IMR-90 (cell line): Measurements from ENCODE around the gene OSBP2. TPM values are rescaled to one million over a fixed set of nuclear protein-coding genes. Genes with fewer than 3 reads are reported as not detected.

Experiments
- ATAC-seq: fragments of 200-7000 bp; cut with Tn5 transposase; 2 replicates; pipeline ENCODE4 v1.9.1; 2020; ENCODE audit warnings: low read depth, mild to moderate bottlenecking, moderate library complexity
- BruUV-seq: library from RNA; stranded (reverse); fragments of 400-500 nt; replicated peaks from 2 replicates; lab custom pipeline; 2021; lab: Mats Ljungman, UMichigan
- CTCF ChIA-PET: fragments of 300-600 bp; formaldehyde crosslinking; extraction: SDS; loops from one replicate; lab custom pipeline; 2021; ENCODE audit warnings: antibody characterized with exemption; lab: Yijun Ruan, JAX
- POLR2A ChIA-PET: fragments of 300-600 bp; sonication (Branson Sonifier 250); formaldehyde crosslinking; loops from one replicate; lab custom pipeline; 2022; ENCODE audit warnings: antibody characterized with exemption; ENCODE audit not compliant: unreplicated experiment; lab: Charles Lee
- DNase-seq: peaks from one replicate; pipeline ENCODE4 v3.0.0; 2013
- H2AFZ ChIP-seq: replicated peaks from 2 replicates; pipeline ENCODE3; 2013; ENCODE audit warnings: low read length, mild to moderate bottlenecking; ENCODE audit not compliant: poor library complexity
- H2AK5ac ChIP-seq: 2 replicates; pipeline ENCODE4 v1.6.1; 2013; ENCODE audit warnings: low read depth, low read length, inconsistent platforms
- H2AK9ac ChIP-seq: replicated peaks from 2 replicates; pipeline ENCODE3; 2013; ENCODE audit warnings: mild to moderate bottlenecking, low read depth, low read length, moderate library complexity; ENCODE audit not compliant: poor library complexity
- H2BK120ac ChIP-seq: 2 replicates; pipeline ENCODE4 v1.6.1; 2013; ENCODE audit warnings: low read depth, low read length, inconsistent platforms
- H2BK15ac ChIP-seq: 3 replicates; pipeline ENCODE4 v1.6.1; 2013; ENCODE audit warnings: low read depth, low read length, inconsistent platforms
- H2BK20ac ChIP-seq: 2 replicates; pipeline ENCODE4 v1.6.1; 2013; ENCODE audit warnings: low read depth, mild to moderate bottlenecking, inconsistent platforms, low read length, moderate library complexity
- H2BK5ac ChIP-seq: 2 replicates; pipeline ENCODE4 v1.6.1; 2013; ENCODE audit warnings: mild to moderate bottlenecking, low read depth, low read length, inconsistent platforms; ENCODE audit not compliant: poor library complexity, severe bottlenecking
- H3K14ac ChIP-seq: replicated peaks from 2 replicates; pipeline ENCODE4 v1.6.1; 2013; ENCODE audit warnings: low read depth, low read length, inconsistent platforms
- H3K18ac ChIP-seq: 2 replicates; pipeline ENCODE4 v1.6.1; 2013; ENCODE audit warnings: low read depth, low read length, control low read depth
- H3K23ac ChIP-seq: 2 replicates; pipeline ENCODE4 v1.6.1; 2013; ENCODE audit warnings: low read depth, low read length, inconsistent platforms
- H3K27ac ChIP-seq: 2 replicates; pipeline ENCODE4 v1.5.1; 2013; ENCODE audit warnings: mild to moderate bottlenecking, control low read depth, low read length; ENCODE audit not compliant: insufficient read depth
- H3K27me3 ChIP-seq: 2 replicates; pipeline ENCODE4 v1.6.1; 2013; ENCODE audit warnings: low read length; ENCODE audit not compliant: control insufficient read depth, insufficient read depth
- H3K36me3 ChIP-seq: 2 replicates; pipeline ENCODE4 v1.6.1; 2013; ENCODE audit warnings: low read length, mixed read lengths; ENCODE audit not compliant: control insufficient read depth, insufficient read depth
- H3K4ac ChIP-seq: 2 replicates; pipeline ENCODE4 v1.6.1; 2013; ENCODE audit warnings: low read depth, low read length, inconsistent platforms
- H3K4me1 ChIP-seq: 2 replicates; pipeline ENCODE4 v1.6.1; 2013; ENCODE audit warnings: low read length, mixed read lengths; ENCODE audit not compliant: control insufficient read depth, insufficient read depth
- H3K4me2 ChIP-seq: 2 replicates; pipeline ENCODE4 v1.6.1; 2013; ENCODE audit warnings: low read depth, mild to moderate bottlenecking, control low read depth, low read length, moderate library complexity
- H3K4me3 ChIP-seq: 2 replicates; pipeline ENCODE4 v1.5.1; 2013; ENCODE audit warnings: low read depth, mild to moderate bottlenecking, control low read depth, low read length, moderate library complexity; ENCODE audit not compliant: insufficient read depth
- H3K56ac ChIP-seq: 2 replicates; pipeline ENCODE4 v1.6.1; 2013; ENCODE audit warnings: low read length, inconsistent platforms; ENCODE audit not compliant: insufficient read depth; ENCODE audit errors: extremely low read depth
- H3K79me1 ChIP-seq, 2 experiments: 2 replicates each; pipeline ENCODE4 v1.6.1; 2013; ENCODE audit warnings: low read length in 2 of 2, inconsistent platforms in 1 of 2, low read depth in 1 of 2
- H3K9ac ChIP-seq: 2 replicates; pipeline ENCODE4 v1.6.1; 2013; ENCODE audit warnings: low read depth, low read length, control low read depth
- H3K9me1 ChIP-seq: 2 replicates; pipeline ENCODE4 v1.6.1; 2013; ENCODE audit warnings: low read length, inconsistent platforms; ENCODE audit not compliant: insufficient read depth
- H3K9me3 ChIP-seq: 2 replicates; pipeline ENCODE4 v1.6.1; 2013; ENCODE audit warnings: low read length; ENCODE audit not compliant: control insufficient read depth, insufficient read depth
- H4K20me1 ChIP-seq: 2 replicates; pipeline ENCODE4 v1.6.1; 2013; ENCODE audit warnings: low read length, inconsistent platforms; ENCODE audit not compliant: insufficient read depth
- H4K5ac ChIP-seq: 2 replicates; pipeline ENCODE4 v1.6.1; 2013; ENCODE audit warnings: mild to moderate bottlenecking, low read depth, low read length, control low read depth
- H4K8ac ChIP-seq, 2 experiments: 2 replicates each; pipeline ENCODE4 v1.6.1; 2013; ENCODE audit warnings: low read depth in 2 of 2, low read length in 2 of 2, control low read depth in 1 of 2, inconsistent platforms in 1 of 2
- H4K91ac ChIP-seq: 2 replicates; pipeline ENCODE4 v1.6.1; 2013; ENCODE audit warnings: low read depth, low read length, inconsistent platforms; ENCODE audit not compliant: insufficient read depth
- BHLHE40 ChIP-seq: fragments of 150-350 bp; IDR thresholded peaks from 2 replicates; pipeline ENCODE4 v1.6.1; 2016; ENCODE audit warnings: mild to moderate bottlenecking, low read depth, low read length
- CEBPB ChIP-seq: IDR thresholded peaks from 2 replicates; pipeline ENCODE4 v1.6.1; 2012; ENCODE audit warnings: low read depth, low read length, improper control_type of control experiment
- CHD1 ChIP-seq: IDR thresholded peaks from 2 replicates; pipeline ENCODE4 v1.6.1; 2012; ENCODE audit warnings: low read depth, low read length, improper control_type of control experiment
- ELK1 ChIP-seq: fragments of 150-350 bp; IDR thresholded peaks from 2 replicates; pipeline ENCODE4 v1.6.1; 2016; ENCODE audit warnings: low read depth, mild to moderate bottlenecking, low read length, moderate library complexity, borderline replicate concordance
- FOS ChIP-seq: fragments of 150-350 bp; IDR thresholded peaks from 2 replicates; pipeline ENCODE4 v1.6.1; 2016; ENCODE audit warnings: low read depth, low read length
- MAFK ChIP-seq: IDR thresholded peaks from 2 replicates; pipeline ENCODE4 v1.6.1; 2012; ENCODE audit warnings: low read depth, low read length, improper control_type of control experiment
- MAZ ChIP-seq: IDR thresholded peaks from 2 replicates; pipeline ENCODE4 v1.6.1; 2012; ENCODE audit warnings: low read depth, mild to moderate bottlenecking, low read length, improper control_type of control experiment, moderate library complexity, borderline replicate concordance
- MXI1 ChIP-seq: IDR thresholded peaks from 2 replicates; pipeline ENCODE4 v1.6.1; 2012; ENCODE audit warnings: low read depth, mild to moderate bottlenecking, low read length, moderate library complexity, borderline replicate concordance
- NFE2L2 ChIP-seq: fragments of 150-350 bp; IDR thresholded peaks from 2 replicates; pipeline ENCODE4 v1.6.1; 2016; ENCODE audit warnings: low read depth, mild to moderate bottlenecking, low read length
- POLR2A ChIP-seq: IDR thresholded peaks from 2 replicates; pipeline ENCODE4 v1.6.1; 2012; ENCODE audit warnings: mild to moderate bottlenecking, low read depth, low read length
- RAD21 ChIP-seq: IDR thresholded peaks from 2 replicates; pipeline ENCODE4 v1.6.1; 2012; ENCODE audit warnings: low read length, improper control_type of control experiment
- RCOR1 ChIP-seq: IDR thresholded peaks from 2 replicates; pipeline ENCODE4 v1.6.1; 2012; ENCODE audit warnings: mild to moderate bottlenecking, low read length, improper control_type of control experiment; ENCODE audit not compliant: insufficient replicate concordance
- RFX5 ChIP-seq: IDR thresholded peaks from 2 replicates; pipeline ENCODE4 v1.8.0; 2012; ENCODE audit warnings: low read depth, mild to moderate bottlenecking, low read length, moderate library complexity
- SMC3 ChIP-seq: fragments of 150-350 bp; IDR thresholded peaks from 2 replicates; pipeline ENCODE4 v1.6.1; 2016; ENCODE audit warnings: low read depth, mild to moderate bottlenecking, antibody characterized with exemption, low read length, moderate library complexity
- WGBS, 2 experiments: methylation state at CpG; one replicate each; pipeline versions ENCODE4 v1.1.5 to v1.1.7; 2013; ENCODE audit warnings: missing lambda C conversion rate in 2 of 2; ENCODE audit not compliant: insufficient read length in 1 of 2; ENCODE audit errors: extremely low coverage in 2 of 2; 5-methylcytosine and 5-hydroxymethylcytosine counted together
- dilution Hi-C: fragments of 300-500 bp; cut with HindIII; formaldehyde crosslinking; loops from one replicate; pipeline ENCODE4 v1.14.3; 2018; ENCODE audit warnings: low sequenced_read_pairs; ENCODE audit not compliant: unreplicated experiment
- in situ Hi-C: fragments of 300-500 bp; cut with MboI; formaldehyde crosslinking; loops from 3 replicates; pipeline ENCODE4 v1.14.3; 2019; ENCODE audit warnings: low sequenced_read_pairs, inconsistent platforms, mixed read lengths
- intact Hi-C: fragments of 100-400 bp; cut with micrococcal nuclease; formaldehyde crosslinking; loops from 2 replicates; pipeline ENCODE4 v1.10.0; 2022
- polyA plus RNA-seq, 3 experiments: library from polyadenylated mRNA; depleted of rRNA; stranded (reverse); fragments of >200 nt; gene quantifications; 2 replicates each; pipeline ENCODE4 v1.2.3, GENCODE V29; 2012; ENCODE audit warnings: low replicate concordance in 1 of 3
- total RNA-seq: library from RNA; depleted of rRNA; stranded (reverse); fragments of >200 nt; gene quantifications from 2 replicates; pipeline ENCODE4 v1.2.3, GENCODE V29; 2012
- TF ChIP-seq, protein P1 (sequence below): conservative IDR thresholded peaks from 2 replicates; pipeline ENCODE4 v1.5.1; 2012; ENCODE audit warnings: mild to moderate bottlenecking, low read depth, low read length, improper control_type of control experiment
- TF ChIP-seq, protein P2 (sequence below): fragments of 150-350 bp; IDR thresholded peaks from 2 replicates; pipeline ENCODE4 v1.6.1; 2017; ENCODE audit warnings: mild to moderate bottlenecking, antibody characterized with exemption, low read length, low read depth

OSBP2 gene
- total and polyA plus RNA-seq, 2 of the 4 experiments (the other 2 are of a cell fraction): 1.8 to 2.2 TPM

DNA sequence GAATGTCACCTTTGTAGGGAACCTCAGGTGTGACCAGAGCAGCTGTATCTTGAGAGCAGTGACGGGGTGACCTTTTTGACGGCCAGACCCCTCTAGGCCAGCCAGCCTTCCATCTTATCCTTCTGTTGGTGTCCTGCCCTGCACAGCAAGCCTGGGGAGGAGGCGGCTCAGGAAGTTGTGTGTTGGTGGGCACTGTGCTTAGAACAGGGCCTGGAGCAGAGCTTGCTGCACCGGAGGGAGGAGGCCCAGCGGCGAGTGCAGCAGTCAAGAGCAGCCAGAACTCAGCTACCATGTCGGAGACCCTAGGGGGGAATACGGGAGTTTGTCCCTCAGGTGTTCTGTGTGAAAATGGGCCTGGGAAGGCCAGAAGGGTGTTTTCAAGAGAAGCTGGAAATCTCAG, 129.4 kb downstream of the OSBP2 start:
- ATAC-seq (no peak), DNase-seq (no peak)
- Histone ChIP-seq H3K23ac (no peak overlapping the region), H3K56ac (no peak overlapping the region), H3K27me3 (peaks cover 46% of the 10 kb centered on the region), H2BK20ac (no peak overlapping the region), H2AK5ac (no peak overlapping the region), H3K4ac (no peak overlapping the region), H4K91ac (no peak overlapping the region), H3K9me1 (no peaks in the 10 kb centered on the region; the same call in 1 of the 2 replicates), H4K8ac (no peak overlapping the region), H3K18ac (no peak overlapping the region), H2BK15ac (no peak overlapping the region), H4K5ac (no peak overlapping the region), H2AK9ac (no peak overlapping the region), H3K9me3 (no peaks in the 10 kb centered on the region), H3K36me3 (no peaks in the 10 kb centered on the region), H4K20me1 (no peaks in the 10 kb centered on the region), H3K9ac (no peak overlapping the region), H3K4me1 (no peaks in the 10 kb centered on the region; the same call in 1 of the 2 replicates), H2BK5ac (no peak overlapping the region), H3K4me2 (no peak overlapping the region), H3K4me3 (no peak overlapping the region), H3K27ac (no peak overlapping the region), H2BK120ac (no peak overlapping the region), H2AFZ (no peak overlapping the region), H3K14ac (no peak overlapping the region), H3K79me1 (no peaks in the 10 kb centered on the region)
- POLR2A ChIA-PET: no interaction called here
- dilution Hi-C loops: no loop called here
- CTCF ChIA-PET: no interaction called here
- TF ChIP-seq, protein P1, sequence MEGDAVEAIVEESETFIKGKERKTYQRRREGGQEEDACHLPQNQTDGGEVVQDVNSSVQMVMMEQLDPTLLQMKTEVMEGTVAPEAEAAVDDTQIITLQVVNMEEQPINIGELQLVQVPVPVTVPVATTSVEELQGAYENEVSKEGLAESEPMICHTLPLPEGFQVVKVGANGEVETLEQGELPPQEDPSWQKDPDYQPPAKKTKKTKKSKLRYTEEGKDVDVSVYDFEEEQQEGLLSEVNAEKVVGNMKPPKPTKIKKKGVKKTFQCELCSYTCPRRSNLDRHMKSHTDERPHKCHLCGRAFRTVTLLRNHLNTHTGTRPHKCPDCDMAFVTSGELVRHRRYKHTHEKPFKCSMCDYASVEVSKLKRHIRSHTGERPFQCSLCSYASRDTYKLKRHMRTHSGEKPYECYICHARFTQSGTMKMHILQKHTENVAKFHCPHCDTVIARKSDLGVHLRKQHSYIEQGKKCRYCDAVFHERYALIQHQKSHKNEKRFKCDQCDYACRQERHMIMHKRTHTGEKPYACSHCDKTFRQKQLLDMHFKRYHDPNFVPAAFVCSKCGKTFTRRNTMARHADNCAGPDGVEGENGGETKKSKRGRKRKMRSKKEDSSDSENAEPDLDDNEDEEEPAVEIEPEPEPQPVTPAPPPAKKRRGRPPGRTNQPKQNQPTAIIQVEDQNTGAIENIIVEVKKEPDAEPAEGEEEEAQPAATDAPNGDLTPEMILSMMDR: no peak
- TF ChIP-seq CEBPB: no peak
- TF ChIP-seq MAFK: no peak
- TF ChIP-seq RCOR1: no peak
- TF ChIP-seq RFX5: no peak
- TF ChIP-seq POLR2A: no peak
- TF ChIP-seq RAD21: no peak
- TF ChIP-seq MXI1: no peak
- TF ChIP-seq ELK1: no peak
- no peak for TF ChIP-seq FOS
- TF ChIP-seq, protein P2, sequence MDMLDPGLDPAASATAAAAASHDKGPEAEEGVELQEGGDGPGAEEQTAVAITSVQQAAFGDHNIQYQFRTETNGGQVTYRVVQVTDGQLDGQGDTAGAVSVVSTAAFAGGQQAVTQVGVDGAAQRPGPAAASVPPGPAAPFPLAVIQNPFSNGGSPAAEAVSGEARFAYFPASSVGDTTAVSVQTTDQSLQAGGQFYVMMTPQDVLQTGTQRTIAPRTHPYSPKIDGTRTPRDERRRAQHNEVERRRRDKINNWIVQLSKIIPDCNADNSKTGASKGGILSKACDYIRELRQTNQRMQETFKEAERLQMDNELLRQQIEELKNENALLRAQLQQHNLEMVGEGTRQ: no peak
- no peak for TF ChIP-seq MAZ
- TF ChIP-seq SMC3: no peak
- no peak for TF ChIP-seq CHD1
- no peak for TF ChIP-seq NFE2L2
- no peak for TF ChIP-seq BHLHE40
- no TSS peak for BruUV-seq
- WGBS, 2 experiments: 93% methylated on average over 3 of the region's 8 CpGs; no CpG with 5 or more reads in 1 of the 2 experiments
- in situ Hi-C loops: no loop called here
- intact Hi-C loops: no loop called here
